GM19193 (cell line): Measurements from ENCODE around the gene CPED1.

ENCODE experiments used
- POLR2A ChIP-seq: IDR thresholded peaks from 4 replicates; pipeline ENCODE4 v1.6.1; 2011; ENCODE audit not compliant: insufficient read depth, insufficient read length; ENCODE audit errors: extremely low read depth

The CPED1 gene

DNA sequence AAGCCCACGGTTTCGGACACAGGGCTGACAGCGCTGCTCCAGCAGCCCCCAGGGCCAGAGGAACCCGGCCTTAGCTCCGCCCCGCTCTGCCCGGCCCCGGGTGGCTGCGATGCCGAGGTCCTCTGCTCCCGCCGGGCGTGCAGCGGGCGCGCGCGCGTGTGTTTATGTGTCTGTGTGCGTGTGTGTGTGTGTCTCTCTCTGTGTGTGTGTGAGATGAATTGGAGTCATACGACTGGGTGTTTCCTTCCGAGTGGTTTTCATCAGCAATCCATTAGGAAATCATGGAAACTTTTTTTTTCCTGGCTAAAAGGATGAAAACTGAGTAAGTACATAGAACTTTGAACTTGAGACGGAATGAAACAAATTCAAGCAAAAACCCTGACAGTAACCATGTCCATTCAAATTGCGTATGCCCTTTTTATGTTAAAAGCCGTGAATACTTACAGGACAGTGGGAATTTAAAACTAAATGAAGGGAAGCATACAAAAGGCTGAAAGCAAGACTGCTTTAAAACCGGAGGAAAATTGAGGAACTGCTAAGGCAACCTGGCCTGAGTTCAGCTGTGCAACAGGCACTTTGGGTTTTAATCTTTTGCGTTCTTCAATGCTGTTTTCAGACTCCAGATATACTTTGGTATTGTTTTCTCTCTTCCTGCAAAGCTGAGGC is at the start of gene CPED1:
TSS of gene CPED1 (plus strand) at position 121 of the 666 bp plus-strand sequence. CDS start 911 bp downstream, outside the sequence.
- no peak for TF ChIP-seq POLR2A

DNA sequence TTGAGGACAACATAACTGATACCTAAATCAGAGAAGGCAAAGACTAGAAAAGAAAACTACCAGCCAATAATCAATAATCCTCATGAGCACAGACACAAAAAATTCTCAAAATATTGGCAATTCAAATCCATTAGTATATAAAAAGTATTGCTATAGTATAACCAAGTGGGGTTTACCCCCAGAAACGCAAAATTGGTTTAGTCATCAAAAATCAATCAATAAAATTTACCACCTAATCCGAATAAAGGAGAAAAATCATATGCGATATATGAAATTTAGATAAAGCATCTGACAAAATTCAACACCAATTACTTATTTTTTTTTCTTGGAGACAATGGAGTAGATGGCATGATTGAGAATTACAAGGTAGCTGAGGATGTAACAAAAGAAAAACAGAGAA is 49.2 kb upstream of the CPED1 start:
- no peak for TF ChIP-seq POLR2A

DNA sequence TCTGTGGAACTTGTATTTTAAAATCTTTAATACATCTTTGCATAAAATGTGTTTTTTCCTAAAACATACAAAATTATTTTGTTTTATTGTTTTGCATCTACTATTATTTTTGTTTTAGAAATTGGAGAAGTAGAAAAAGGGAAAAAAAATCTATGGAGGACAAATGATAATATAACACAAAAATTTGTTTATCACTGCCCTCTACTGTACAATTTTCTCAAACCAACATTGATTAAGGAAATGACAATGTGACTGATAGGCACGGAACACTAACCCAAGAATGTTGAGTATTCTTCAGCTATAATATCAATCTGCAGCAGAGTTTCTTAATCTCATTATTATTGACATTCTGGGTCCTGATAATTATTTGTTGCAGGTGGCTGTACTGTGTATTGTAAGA is 47.4 kb upstream of the CPED1 start:
- no peak for TF ChIP-seq POLR2A

DNA sequence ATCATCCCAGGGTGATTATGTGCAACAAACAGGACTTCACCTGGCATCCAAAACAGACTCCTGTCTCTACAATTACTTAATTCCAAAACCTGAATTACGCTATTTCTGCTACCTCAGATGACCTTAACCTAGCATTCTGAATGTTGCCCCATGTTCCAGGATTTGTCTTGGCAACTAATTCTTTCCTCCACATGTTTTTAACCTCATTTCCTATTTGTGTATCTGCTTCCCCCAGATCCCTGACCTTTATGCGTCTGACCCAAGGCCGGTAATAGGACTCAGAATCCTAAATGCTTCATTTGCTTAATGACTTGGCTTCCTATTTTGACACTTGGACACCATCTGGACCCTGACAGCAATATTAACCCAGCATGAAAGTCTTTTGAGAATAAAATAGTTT is 46.7 kb upstream of the CPED1 start:
- TF ChIP-seq POLR2A, result no peak

DNA sequence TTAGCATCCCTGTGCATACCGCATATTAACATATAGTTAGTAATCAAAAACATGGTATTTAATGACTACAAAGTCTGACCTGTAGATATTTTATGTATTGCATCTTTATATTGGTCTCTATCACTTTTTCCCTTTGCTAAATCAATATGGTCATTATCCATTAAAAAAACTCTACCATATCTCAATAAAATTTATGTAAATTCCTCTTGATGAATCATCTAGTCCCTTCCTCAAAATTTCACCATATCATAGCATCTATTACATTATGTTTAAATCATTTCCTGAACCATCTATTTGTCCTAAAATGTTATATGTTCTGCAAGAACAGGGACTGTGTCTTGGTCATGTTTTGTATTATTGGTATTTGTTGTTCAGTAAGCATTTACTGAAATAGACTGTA is 45.6 kb upstream of the CPED1 start:
- TF ChIP-seq POLR2A, result no peak

DNA sequence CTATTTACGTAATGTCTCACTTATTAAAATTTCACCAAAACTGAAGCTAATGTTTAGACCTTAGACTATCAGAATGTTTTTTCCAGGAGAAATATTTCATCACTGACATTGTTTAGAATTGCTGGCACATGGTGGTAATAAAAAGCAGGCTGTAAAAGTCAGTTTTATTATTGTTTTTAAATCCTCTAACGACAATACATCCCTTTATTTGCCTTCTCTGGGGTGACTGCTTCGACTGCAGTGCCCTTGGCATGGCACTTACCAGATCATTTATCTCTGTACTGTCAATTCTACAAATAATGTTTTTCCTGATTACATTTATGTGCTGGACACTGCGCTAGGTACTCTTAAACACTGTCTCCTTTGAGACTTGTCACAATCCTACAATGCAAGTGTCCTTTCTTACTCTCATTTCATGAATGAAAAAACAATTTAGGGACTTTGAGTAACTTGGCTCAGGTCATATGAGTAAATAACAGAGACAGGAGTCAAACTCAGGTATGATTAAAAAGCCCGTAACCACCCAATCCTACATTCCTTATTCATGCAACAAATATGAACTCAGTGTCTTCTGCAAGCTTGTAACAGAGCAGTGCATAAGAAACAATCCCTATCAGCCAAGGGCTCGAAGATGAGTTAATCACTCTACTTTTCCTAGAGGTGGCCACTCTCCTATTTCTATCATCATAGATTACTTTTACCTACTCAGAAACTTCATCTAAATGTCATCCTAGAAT is 43.5 kb upstream of the CPED1 start:
- TF ChIP-seq POLR2A, result no peak

DNA sequence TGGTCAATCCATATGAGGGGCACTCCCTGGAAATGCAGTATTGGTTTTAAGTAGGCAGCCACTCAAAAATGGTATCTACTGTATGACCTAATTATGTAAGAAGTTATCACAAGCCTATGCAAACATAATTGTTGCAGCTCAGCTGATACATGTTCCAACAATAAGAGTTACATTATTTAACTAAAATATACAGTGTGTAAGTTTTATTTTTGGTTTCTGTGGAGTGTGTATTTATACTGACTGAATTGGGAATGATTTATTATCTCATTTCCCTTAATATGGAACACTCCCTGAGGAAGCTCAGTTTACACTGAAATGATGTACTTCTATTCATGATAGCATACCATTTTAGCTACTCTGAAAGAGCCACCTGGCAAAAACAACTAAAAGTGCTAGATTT is 40.5 kb upstream of the CPED1 start:
- TF ChIP-seq POLR2A, result no peak

DNA sequence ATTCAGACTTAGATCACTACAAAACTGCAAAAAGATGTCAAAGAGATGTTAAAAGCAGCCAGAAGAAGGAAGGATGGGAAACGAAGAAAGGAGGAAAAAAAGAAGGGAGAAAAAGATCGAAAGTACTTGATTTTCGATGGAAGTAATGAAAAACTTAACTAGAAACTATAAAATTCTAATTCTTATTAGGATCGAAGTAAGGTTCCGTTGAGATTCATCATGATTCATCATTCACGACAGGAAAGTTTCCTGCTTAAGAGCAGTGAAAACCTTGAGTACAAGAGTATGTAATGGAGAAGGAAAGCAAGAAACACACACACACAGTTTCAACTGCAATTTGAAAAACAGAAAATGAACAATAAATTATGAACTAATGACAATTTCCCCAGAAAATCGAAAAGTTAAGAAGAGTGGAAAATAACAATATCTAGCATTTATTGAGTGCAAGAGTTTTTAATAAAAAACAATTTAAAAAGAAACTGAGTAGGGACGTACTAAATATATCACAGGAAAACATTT is 39.1 kb upstream of the CPED1 start:
- TF ChIP-seq POLR2A, result no peak

DNA sequence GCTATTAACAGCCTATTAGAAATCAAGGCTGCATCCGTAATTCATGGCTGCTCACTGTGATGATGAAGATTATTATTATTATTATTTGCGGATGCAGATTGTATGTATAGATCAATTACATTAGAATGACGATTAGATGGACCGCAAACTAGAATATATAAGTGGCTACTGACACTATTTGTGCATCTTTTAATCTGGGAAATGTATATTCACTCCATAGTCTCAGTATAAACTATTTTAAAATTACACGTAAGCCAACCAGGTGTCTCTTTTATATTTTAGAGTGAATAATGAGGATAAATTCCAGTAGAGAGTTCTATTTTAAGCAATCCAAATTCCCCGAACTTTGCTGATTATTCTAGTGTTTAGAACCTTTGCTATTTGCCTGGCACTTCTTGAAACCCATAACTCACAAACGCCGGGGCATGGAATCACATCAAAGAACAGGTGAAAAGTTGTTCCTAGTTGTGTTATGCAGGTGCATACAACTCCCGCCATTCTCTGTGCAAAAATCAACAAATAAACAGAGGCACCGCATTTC is 38.4 kb upstream of the CPED1 start:
- no peak for TF ChIP-seq POLR2A

DNA sequence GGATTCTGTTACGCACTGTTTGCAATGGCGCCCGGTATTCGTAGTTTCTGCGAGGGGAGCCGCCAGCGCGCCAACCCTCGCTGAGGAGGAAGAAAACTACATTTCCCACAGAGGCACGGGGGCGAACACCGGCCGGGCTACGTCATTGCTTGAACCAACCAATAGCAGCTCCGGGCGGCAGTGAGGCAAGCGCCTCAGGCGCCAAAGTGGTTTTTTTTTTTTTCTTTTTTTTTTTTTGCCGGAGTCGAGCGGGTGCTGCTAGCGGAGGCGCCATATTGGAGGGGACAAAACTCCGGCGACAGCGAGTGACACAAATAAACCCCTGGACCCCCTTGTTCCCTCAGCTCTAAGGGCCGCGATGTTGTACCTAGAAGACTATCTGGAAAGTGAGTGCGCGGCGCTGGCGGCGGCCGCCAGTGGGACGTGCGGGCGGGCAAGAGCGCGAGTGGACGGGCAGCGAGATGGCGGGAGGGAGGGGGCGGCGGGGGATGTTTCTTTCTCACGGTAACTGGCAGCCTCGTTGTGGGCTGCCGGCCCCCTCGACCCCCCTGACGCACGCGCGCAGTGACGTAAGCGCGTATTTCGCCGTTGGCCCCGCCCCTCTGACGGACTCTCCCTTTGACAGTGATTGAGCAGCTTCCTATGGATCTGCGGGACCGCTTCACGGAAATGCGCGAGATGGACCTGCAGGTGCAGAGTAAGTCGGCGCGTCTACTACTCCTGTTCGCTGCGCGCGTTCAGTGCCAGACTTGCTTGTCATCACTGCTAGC is 37.8 kb upstream of the CPED1 start, which contains the start of gene ING3:
TSS of gene ING3 (plus strand) at position 239 of the 770 bp plus-strand sequence. CDS start at position 359, 120 bp downstream.
- TF ChIP-seq POLR2A, result peak; percentile 87

DNA sequence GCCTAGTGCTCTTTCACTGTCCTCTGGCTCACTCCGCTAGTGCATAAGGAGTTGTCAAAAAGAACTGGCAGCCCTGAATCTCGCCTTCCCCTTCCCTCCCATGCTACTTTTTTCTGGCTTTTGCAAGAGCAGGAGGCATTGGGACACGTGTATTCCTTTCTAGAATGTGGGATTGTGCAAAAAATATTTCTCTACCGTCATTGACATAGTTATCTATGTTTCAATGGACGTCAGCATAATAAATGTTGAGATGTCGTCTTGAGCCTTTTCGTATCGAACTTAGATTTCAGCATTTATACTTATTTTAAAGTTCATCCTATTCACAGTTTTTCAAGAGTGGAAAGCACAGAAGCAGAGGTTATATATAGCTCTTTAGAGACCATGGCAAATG is 37.2 kb upstream of the CPED1 start:
- no peak for TF ChIP-seq POLR2A

DNA sequence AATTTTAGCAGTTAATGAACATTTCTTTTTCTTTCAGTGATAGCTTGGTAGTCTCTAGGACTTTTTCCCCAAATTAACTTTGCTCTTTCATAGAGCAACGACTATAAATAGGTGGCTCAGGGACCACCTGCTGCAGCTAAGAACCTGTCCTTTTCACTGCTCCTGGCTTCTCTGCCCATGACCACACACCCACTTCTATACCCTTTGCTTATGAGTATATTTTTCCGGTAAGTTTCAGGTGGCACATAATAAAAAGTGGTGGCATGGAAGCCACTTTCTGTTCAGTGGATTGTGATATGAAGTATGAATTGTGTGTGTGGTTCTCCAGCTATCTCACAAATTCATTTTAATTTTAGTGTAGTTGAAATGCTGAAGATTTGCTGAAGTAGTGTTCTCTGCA is 36.7 kb upstream of the CPED1 start:
- no peak for TF ChIP-seq POLR2A

DNA sequence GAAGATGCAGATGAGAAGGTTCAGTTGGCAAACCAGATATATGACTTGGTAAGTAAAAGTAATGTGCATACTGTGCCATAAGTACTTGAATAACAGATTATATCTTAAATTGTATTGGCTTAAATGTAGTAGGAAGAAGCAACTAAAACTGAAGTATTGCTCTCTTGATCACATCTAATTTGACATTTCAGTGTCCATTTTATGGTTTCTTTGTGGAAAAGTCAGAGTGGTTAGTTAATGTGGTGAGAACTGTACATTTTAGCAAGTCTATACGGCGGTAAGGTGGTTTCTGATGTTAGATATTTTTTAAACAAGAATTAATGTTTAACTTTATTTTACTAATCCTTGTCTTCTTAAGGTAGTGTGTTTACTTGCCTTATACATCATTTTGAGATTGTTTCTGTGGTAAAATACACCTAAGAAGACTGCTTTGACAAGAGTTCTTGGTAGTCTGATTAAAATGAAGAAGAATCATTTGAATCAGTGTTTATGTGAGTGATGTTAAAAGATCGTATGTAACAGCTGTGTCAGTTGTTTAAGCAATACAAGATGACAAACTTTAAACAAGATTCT is 32.8 kb upstream of the CPED1 start:
- no peak for TF ChIP-seq POLR2A

DNA sequence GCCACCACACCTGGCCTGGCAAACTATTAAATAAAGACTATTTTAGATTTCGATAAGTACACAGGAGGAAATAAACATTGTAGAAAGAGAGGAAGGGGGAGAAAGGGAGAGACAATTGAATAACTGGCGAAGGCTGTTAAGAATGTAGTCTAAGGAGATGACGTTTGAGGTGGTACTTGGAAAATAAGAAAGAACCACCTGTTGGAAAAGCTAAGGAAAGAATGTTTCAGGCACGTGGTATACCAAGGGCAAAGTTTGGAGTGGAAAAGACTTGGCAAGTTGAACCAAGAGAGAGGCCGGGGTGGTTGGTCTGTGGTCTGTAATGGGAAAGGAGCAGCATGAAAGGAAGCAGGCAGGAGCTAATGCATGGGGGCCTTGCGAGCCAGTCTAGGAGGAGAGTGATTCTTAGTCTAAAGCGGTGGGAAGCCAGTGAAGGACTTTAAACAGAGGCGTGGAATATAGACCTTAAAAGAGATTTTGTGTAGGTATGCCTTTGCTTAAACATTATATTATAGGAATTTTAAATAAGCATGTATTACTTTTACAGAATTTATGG is 28.5 kb upstream of the CPED1 start:
- no peak for TF ChIP-seq POLR2A
